ENCODE results near the gene PSG4.
"Not testable (repeated sequence)": the region's sequence is repeated elsewhere in the genome, so short reads cannot be mapped to it uniquely, and the experiment has no call there.

GRCh38 chr19:43215881-43216280 lies 10.4 kb upstream of the PSG4 start:
- not testable (repeated sequence) for TF ChIP-seq CTCF (IDR thresholded peaks at IDR 0.05 in 8 of 11, conservative IDR thresholded peaks at IDR 0.05 in 3 of 11); POLR2A (IDR thresholded peaks at IDR 0.05)
